Measurements from ENCODE around the gene ZNF597.

GRCh38 chr16:3443108-3444031 is at the start of gene ZNF597, which contains the start of gene NAA60:
- peak; percentile 75 for TF ChIP-seq POLR2AphosphoS5 (IDR thresholded peaks at IDR 0.05; ENCODE audit: borderline replicate concordance, low read depth, low read length)
- no peak for TF ChIP-seq EZH2 (IDR thresholded peaks at IDR 0.05)
- no peak for TF ChIP-seq FOXP2 (optimal IDR thresholded peaks at IDR 0.05; ENCODE audit: control extremely low read depth, extremely low read length, insufficient read depth)
